ENCODE measurements around the gene CIC.

Gene CIC

GRCh38 chr19:42246922-42247639 is 22.0 kb upstream of the CIC start:
- TF ChIP-seq FOXP2 (optimal IDR thresholded peaks at IDR 0.05; ENCODE audit: borderline replicate concordance, extremely low read depth, extremely low read length, insufficient read depth) (no peak), SIN3A (IDR thresholded peaks at IDR 0.05; ENCODE audit: borderline replicate concordance, insufficient read depth, low read length) (no peak), POLR2AphosphoS5 (IDR thresholded peaks at IDR 0.05; ENCODE audit: low read depth, low read length) (no peak; the same call in 1 of the 2 replicates), TAF1 (IDR thresholded peaks at IDR 0.05; ENCODE audit: borderline replicate concordance, insufficient read depth, low read length) (no peak)
- TF ChIP-seq, protein P1, sequence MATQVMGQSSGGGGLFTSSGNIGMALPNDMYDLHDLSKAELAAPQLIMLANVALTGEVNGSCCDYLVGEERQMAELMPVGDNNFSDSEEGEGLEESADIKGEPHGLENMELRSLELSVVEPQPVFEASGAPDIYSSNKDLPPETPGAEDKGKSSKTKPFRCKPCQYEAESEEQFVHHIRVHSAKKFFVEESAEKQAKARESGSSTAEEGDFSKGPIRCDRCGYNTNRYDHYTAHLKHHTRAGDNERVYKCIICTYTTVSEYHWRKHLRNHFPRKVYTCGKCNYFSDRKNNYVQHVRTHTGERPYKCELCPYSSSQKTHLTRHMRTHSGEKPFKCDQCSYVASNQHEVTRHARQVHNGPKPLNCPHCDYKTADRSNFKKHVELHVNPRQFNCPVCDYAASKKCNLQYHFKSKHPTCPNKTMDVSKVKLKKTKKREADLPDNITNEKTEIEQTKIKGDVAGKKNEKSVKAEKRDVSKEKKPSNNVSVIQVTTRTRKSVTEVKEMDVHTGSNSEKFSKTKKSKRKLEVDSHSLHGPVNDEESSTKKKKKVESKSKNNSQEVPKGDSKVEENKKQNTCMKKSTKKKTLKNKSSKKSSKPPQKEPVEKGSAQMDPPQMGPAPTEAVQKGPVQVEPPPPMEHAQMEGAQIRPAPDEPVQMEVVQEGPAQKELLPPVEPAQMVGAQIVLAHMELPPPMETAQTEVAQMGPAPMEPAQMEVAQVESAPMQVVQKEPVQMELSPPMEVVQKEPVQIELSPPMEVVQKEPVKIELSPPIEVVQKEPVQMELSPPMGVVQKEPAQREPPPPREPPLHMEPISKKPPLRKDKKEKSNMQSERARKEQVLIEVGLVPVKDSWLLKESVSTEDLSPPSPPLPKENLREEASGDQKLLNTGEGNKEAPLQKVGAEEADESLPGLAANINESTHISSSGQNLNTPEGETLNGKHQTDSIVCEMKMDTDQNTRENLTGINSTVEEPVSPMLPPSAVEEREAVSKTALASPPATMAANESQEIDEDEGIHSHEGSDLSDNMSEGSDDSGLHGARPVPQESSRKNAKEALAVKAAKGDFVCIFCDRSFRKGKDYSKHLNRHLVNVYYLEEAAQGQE (IDR thresholded peaks at IDR 0.05; ENCODE audit: insufficient read depth in 1 of 2, low read depth in 2 of 2, low read length in 2 of 2): no peak

DNA sequence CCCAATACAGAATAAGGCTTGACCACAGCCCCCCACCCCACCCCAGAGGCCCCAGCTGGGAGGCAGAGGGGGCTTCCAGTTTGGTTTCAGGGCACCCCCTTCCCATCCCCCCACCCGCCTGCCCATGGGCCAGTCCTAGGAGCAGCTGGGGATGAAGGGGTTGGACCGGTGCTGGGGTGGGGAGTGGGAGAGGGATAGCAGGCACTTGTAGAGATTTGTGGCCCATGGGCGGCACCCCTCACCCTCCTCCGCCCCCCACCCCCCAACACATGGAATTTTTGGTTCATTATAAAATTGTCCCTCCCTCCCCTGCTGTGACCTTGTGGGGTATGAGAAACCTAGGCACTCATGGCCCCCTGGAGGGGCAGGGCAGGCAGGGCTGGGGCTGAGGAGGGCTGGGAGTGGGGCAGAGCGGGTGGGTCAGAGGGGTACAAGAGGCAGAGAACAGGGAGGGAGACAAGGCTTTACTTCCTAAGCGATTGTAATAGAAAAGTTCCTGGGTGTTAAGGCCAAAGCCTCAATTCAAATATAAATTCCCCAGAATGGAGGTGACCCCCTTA is 21.3 kb upstream of the CIC start:
- TF ChIP-seq POLR2AphosphoS5 (IDR thresholded peaks at IDR 0.05; ENCODE audit: low read depth, low read length) (no peak), TAF1 (IDR thresholded peaks at IDR 0.05; ENCODE audit: borderline replicate concordance, insufficient read depth, low read length) (no peak), SIN3A (IDR thresholded peaks at IDR 0.05; ENCODE audit: borderline replicate concordance, insufficient read depth, low read length) (no peak), FOXP2 (optimal IDR thresholded peaks at IDR 0.05; ENCODE audit: borderline replicate concordance, extremely low read depth, extremely low read length, insufficient read depth) (no peak)
- TF ChIP-seq, protein P1 (IDR thresholded peaks at IDR 0.05; ENCODE audit: insufficient read depth in 1 of 2, low read depth in 2 of 2, low read length in 2 of 2): no peak

DNA sequence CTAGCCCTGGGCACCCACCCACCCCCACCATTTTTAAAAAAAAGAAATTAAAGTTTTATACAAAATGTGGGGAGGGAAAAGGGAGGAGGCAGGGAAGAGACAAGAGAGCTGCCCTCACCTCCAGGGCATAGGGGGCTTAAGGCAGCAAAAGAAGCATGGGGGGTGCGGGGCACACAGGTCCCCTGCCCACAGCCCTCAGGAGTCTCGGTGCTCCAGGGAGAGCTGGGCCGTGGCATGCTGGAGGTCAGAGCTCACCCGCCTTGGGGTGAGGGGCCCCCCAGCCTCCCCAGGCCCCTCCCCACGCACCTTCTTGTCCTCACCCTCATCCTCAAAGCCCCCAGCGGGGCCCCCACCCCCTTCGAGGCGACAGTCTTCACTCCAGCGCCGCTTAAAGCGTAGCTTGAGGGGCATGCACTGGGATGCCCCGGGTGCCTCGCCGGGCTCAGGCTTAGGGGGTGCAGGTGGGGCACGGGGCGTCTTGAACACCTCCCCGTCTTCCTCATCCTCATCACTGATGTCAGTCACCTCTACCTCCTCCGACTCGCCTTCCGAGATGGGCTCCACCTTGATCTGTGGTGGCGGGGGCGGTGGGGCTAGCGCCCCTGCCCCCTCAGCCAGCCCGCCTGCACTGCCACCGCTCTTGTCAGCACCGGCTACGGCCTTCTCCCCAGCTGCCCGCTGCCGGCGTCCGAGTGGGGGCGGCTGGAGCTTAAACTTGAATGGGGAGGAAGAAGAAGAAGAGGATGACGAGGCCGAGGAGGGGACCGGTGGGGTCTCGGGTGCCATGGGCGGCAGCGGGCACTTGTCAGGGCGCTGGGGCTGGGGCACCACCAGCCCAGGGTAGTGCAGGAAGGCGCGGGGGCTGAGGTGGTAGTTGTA is 20.5 kb upstream of the CIC start:
- TF ChIP-seq TAF1 (IDR thresholded peaks at IDR 0.05; ENCODE audit: borderline replicate concordance, insufficient read depth, low read length) (no peak), SIN3A (IDR thresholded peaks at IDR 0.05; ENCODE audit: borderline replicate concordance, insufficient read depth, low read length) (no peak), FOXP2 (optimal IDR thresholded peaks at IDR 0.05; ENCODE audit: borderline replicate concordance, extremely low read depth, extremely low read length, insufficient read depth) (no peak), POLR2AphosphoS5 (IDR thresholded peaks at IDR 0.05; ENCODE audit: low read depth, low read length) (peak; percentile 21)
- TF ChIP-seq, protein P1 (IDR thresholded peaks at IDR 0.05; ENCODE audit: insufficient read depth in 1 of 2, low read depth in 2 of 2, low read length in 2 of 2): no peak

DNA sequence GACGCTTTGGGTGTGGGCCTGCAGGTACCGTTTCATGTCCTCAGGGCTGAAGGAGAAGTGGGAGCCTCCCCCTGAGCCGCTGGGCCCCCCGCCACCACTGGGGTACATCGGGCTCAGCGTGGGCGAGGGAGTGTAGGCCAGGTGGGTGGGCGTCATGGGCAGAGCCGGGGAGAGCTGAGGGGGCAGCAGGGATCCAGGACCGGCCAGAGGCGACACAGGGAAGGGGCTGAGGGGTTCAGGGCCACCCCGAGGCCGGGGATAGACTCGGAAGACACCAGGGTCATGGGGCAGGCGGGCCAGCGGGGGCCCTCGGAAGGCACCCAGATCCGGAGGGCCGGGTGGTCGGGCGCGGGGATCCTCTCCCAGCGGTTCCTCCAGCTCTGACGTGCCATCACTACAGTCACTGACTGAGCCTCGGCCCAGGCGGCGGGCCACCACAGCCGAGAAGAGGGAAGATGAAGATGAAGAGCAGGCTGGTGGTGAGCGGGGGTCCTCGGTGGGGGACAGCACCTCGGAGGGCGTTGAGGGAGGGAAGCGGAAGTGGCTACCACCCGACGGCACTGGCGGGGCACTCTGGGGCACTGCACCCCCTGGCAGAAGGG is 19.8 kb upstream of the CIC start:
- TF ChIP-seq TAF1 (IDR thresholded peaks at IDR 0.05; ENCODE audit: borderline replicate concordance, insufficient read depth, low read length): no peak
- no peak for TF ChIP-seq FOXP2 (optimal IDR thresholded peaks at IDR 0.05; ENCODE audit: borderline replicate concordance, extremely low read depth, extremely low read length, insufficient read depth)
- TF ChIP-seq POLR2AphosphoS5 (IDR thresholded peaks at IDR 0.05; ENCODE audit: low read depth, low read length): no peak; the same call in 1 of the 2 replicates
- TF ChIP-seq SIN3A (IDR thresholded peaks at IDR 0.05; ENCODE audit: borderline replicate concordance, insufficient read depth, low read length): no peak
- TF ChIP-seq, protein P1 (IDR thresholded peaks at IDR 0.05; ENCODE audit: insufficient read depth in 1 of 2, low read depth in 2 of 2, low read length in 2 of 2): no peak
